GM12864 (cell line): Measurements from ENCODE around the gene TBL1XR1.

Experiments used
- DNase-seq: peaks from one replicate; pipeline ENCODE4 v3.0.0-alpha.2; 2011; ENCODE audit warnings: low read depth
- H3K4me3 ChIP-seq: 2 replicates; pipeline ENCODE4 v1.5.1; 2011; ENCODE audit warnings: mild to moderate bottlenecking, low read depth, low read length, control low read depth
- CTCF ChIP-seq: IDR thresholded peaks from 2 replicates; pipeline ENCODE4 v1.5.1; 2011; ENCODE audit warnings: low read depth, mild to moderate bottlenecking, moderate library complexity, low read length, control low read depth, inconsistent platforms; ENCODE audit errors: missing control alignments

The TBL1XR1 gene

GRCh38 chr3:176994891-176995781 is 202.1 kb downstream of the TBL1XR1 start:
- TF ChIP-seq CTCF, result no peak
- DNase-seq, result no peak

GRCh38 chr3:176994393-176994792 is 202.9 kb downstream of the TBL1XR1 start:
- H3K4me3 ChIP-seq, result no peak overlapping the region
- no peak for DNase-seq
- no peak for TF ChIP-seq CTCF

More at GRCh38 chr3:176994891-176995781, 202.1 kb downstream of the TBL1XR1 start:
- no peak overlapping the region for H3K4me3 ChIP-seq

- TF ChIP-seq CTCF, result no peak
- no peak for DNase-seq
- H3K4me3 ChIP-seq, result no peak overlapping the region
Measured at GRCh38 chr3:176992978-176993377, 204.3 kb downstream of the TBL1XR1 start.

GRCh38 chr3:176992565-176992964 is 204.7 kb downstream of the TBL1XR1 start:
- H3K4me3 ChIP-seq, result no peak overlapping the region
- DNase-seq, result no peak
- TF ChIP-seq CTCF, result no peak

- no peak overlapping the region for H3K4me3 ChIP-seq
- no peak for TF ChIP-seq CTCF
- no peak for DNase-seq
Measured at GRCh38 chr3:176988795-176989194, 208.5 kb downstream of the TBL1XR1 start.

GRCh38 chr3:176987901-176988650 is 209.2 kb downstream of the TBL1XR1 start:
- TF ChIP-seq CTCF, result no peak

GRCh38 chr3:176978441-176978840 is 218.8 kb downstream of the TBL1XR1 start:
- no peak for DNase-seq

More at GRCh38 chr3:176987901-176988650, 209.2 kb downstream of the TBL1XR1 start:
- H3K4me3 ChIP-seq, result no peak overlapping the region
- no peak for DNase-seq

More at GRCh38 chr3:176978441-176978840, 218.8 kb downstream of the TBL1XR1 start:
- H3K4me3 ChIP-seq, result no peak overlapping the region
- no peak for TF ChIP-seq CTCF
